DOHH2 (cell line): Measurements from ENCODE around the gene TNRC6C.

Experiments used
- CTCF ChIP-seq: fragments of 200-600 bp; sonication (generic); IDR thresholded peaks from one replicate; pipeline ENCODE4 v1.5.1; 2014; ENCODE audit warnings: antibody characterized with exemption, mild to moderate bottlenecking, low read depth, low read length; ENCODE audit not compliant: poor library complexity, severe bottlenecking
- EZH2phosphoT487 ChIP-seq: fragments of 200-600 bp; sonication (generic); IDR thresholded peaks from 2 replicates; pipeline ENCODE4 v1.6.1; 2017; ENCODE audit warnings: borderline replicate concordance, mild to moderate bottlenecking, antibody characterized with exemption, low read length, moderate library complexity, mixed read lengths

GRCh38 chr17:77909236-77909635, 49.3 kb upstream of the TNRC6C start:
- TF ChIP-seq CTCF = no peak
- TF ChIP-seq EZH2phosphoT487 = no peak
